ENCODE results near the gene WDPCP.

GRCh38 chr2:63434024-63435001, 154.0 kb downstream of the WDPCP start:
- TF ChIP-seq POLR2AphosphoS5 (IDR thresholded peaks at IDR 0.05; ENCODE audit: low read depth, low read length) = no peak
- TF ChIP-seq TAF1 (IDR thresholded peaks at IDR 0.05; ENCODE audit: borderline replicate concordance, low read depth, low read length) = no peak
- no peak for TF ChIP-seq POLR2A (IDR thresholded peaks at IDR 0.05; ENCODE audit: low read depth, low read length)
